HG03060 (cell line): ENCODE data around the gene RIC1.
"Not testable (repeated sequence)": the region's sequence is repeated elsewhere in the genome, so short reads cannot be mapped to it uniquely, and the experiment has no call there.

Experiments used
- ATAC-seq: cut with Tn5 transposase; IDR thresholded peaks from one replicate; pipeline ENCODE4 v1.9.1; 2021; ENCODE audit warnings: low read depth, moderate number of reproducible peaks; ENCODE audit not compliant: unreplicated experiment

RIC1 gene

DNA sequence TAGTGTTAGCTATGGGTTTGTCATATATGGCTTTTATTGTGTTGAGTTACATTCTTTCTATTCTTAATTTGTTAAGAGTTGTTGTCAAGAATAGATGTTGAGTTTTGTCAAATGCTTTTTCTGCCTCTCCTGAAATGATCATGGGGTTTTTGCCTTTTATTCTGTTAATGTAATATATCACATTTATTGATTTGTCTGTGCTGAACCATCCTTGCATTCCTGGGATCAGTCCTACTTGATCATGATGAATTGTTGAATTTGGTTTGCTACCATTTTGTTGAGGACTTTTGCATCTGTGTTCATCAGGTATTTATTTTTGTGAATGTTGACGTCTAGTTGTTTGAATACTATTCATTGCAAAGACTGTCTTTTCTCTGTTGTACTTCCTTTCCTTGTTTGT is 23.9 kb downstream of the RIC1 start:
- no peak for ATAC-seq

GRCh38 chr9:5662804-5663203 is 33.9 kb downstream of the RIC1 start:
- ATAC-seq: not testable (repeated sequence)

- ATAC-seq: no peak
These were observed 36.2 kb downstream of the RIC1 start for GRCh38 chr9:5665059-5665458.

GRCh38 chr9:5667391-5667790 is 38.5 kb downstream of the RIC1 start:
- no peak for ATAC-seq

- ATAC-seq: no peak
These were observed 41.2 kb downstream of the RIC1 start for GRCh38 chr9:5670079-5670478.

GRCh38 chr9:5671711-5672353 is 42.9 kb downstream of the RIC1 start:
- no peak for ATAC-seq

DNA sequence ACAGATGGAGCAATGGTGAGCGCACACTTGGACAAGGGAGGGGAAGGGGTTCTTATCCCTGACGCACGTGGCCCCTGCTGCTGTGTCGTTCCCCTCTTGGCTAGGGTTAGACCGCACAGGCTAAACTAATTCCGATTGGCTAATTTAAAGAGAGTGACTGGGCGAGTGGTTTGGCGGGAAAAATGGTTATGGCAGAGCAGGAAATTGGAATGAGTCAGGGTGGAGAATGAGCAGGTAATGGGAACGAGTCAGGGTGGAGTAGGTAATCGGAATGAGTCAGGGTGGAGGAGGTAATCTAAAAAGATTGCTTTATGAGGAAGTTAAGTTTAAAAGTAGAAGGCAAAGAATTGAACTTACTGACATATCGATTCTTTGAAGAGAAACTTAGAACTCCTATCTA is 46.1 kb downstream of the RIC1 start:
- ATAC-seq: not testable (repeated sequence)

GRCh38 chr9:5683591-5683990 is 54.7 kb downstream of the RIC1 start:
- not testable (repeated sequence) for ATAC-seq

GRCh38 chr9:5684101-5684500 is 55.2 kb downstream of the RIC1 start:
- no peak for ATAC-seq

DNA sequence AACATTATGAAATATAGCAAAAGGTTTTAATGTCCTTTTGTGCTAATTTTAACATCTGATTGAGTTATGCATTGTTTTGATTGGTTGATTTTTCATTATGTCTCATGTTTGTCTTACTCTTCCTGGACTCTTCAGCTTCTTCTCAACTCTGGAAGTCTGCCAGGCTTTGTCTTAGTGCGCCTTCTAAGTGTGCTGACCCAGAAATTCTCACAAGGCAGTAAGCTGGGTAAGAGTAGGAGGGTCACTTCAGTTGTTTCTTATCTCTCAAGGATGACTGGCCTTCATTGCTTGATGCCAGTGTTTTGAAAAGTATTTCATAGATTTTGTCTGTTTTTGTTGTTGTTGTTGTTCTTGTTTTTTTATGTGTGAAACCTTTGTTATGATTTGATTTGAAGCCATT is 59.2 kb downstream of the RIC1 start:
- ATAC-seq: no peak

DNA sequence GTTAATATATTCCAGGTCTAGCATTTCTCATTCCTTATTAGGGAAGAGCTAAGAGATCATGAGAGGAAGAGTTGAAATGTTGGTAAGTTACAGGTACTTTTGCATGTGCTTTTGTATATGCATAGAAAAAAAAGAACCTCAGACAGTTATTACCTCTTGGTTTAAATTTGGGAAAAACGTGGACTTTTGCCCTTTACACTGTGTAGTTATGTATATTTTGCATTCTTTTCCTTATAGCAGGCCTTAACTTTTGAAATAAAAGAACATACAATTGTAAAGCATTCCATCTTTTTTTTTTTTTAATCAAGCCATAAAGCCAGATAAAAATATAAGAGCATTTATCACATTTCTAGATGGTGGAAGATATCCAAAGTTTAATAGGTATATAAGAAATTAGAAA is 61.4 kb downstream of the RIC1 start:
- ATAC-seq: no peak

DNA sequence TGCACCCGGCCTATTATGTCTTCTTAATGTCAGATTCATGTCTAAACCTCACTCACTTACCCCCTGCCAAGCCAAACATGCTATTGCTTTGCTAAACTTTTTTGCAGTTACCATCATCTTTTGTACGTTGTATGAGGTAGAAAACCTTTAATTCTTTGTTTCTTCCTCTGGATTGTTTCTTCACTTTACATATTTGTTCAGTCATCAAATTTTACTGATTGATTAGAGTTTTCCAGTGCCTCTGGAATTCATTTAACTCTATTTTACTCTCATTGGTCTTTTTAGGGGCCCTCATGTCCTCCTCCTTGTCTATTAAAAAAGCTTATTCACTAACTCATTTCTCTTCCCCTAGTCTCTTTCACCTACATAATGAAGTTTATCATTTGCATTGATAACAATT is 67.0 kb downstream of the RIC1 start:
- ATAC-seq: no peak

- ATAC-seq: no peak
These were observed 68.0 kb downstream of the RIC1 start for GRCh38 chr9:5696884-5697283.

- no peak for ATAC-seq
These were observed 69.1 kb downstream of the RIC1 start for GRCh38 chr9:5698004-5698403.

DNA sequence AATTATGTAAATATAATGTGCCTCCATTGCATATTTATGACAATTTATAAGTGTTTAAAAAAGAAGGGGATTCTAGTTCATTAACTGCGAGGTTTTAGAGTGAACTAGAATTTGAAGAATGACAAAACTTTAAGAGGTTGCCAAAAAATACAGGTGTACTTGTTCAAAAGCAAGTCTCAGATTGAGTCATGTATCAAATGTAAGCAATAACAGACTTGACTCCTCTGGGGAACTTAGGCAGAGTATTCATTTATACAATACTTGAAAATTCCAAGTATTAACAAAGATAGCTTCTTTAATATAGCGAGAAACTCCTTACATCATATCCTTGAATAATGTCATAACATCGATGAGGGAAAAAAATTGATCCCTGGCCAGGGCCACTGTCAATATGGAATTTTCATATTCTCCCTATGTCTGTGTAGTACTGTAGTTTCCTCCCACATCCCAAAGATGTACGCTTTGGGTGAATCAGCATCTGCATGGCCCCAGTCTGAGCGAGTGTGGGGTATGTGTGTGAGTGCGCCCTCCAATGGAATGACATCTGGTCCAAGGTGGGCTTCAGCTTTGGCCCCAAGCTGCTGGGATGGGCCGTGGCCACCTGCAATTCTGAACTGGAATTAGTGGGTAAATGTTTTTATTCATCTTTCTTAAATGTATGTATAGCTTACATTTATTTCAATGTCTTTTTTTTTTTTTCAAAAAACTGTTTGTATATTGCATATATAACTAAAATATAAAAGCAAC is 70.1 kb downstream of the RIC1 start:
- no peak for ATAC-seq

GRCh38 chr9:5708414-5708813 is 79.5 kb downstream of the RIC1 start:
- ATAC-seq: no peak

GRCh38 chr9:5712651-5713390 is 83.9 kb downstream of the RIC1 start:
- ATAC-seq: no peak

- ATAC-seq: no peak
These were observed 85.8 kb downstream of the RIC1 start for GRCh38 chr9:5714501-5715401.

DNA sequence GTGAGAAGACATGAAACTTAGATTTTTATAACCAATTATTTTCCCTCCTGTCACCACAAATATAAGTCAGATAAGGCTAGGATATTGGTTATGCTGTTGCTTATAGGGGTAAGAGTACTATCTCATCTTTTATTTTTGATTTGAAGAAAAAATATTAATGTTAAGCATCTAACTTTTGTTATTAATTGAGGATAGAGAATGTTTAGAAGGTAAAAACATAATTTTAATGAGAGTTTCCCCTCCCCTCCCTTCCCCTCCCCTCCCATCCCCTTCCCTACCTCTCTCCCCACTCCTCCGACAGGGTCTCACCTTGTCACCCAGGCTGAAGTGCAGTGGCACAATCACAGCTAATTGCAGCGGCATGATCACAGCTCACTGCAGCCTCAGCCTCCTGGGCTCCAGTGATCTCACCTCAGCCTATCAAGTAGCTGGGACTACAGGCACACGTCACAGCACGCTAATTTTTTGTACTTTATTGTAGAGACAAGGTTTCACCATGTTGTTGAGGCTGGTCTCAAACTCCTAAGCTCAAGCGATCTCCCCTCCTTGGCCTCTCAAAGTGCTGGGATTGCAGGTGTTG is 86.7 kb downstream of the RIC1 start:
- ATAC-seq: no peak

GRCh38 chr9:5717434-5717833 is 88.5 kb downstream of the RIC1 start:
- ATAC-seq: not testable (repeated sequence)
